GM18499 (cell line): ENCODE measurements around the gene FCHSD2.
"Not testable (repeated sequence)": the region's sequence is repeated elsewhere in the genome, so short reads cannot be mapped to it uniquely, and the experiment has no call there.

Source experiments
- ATAC-seq: cut with Tn5 transposase; IDR thresholded peaks from one replicate; pipeline ENCODE4 v1.9.1; 2021; ENCODE audit warnings: moderate number of reproducible peaks; ENCODE audit not compliant: insufficient read depth, unreplicated experiment

The FCHSD2 gene

DNA sequence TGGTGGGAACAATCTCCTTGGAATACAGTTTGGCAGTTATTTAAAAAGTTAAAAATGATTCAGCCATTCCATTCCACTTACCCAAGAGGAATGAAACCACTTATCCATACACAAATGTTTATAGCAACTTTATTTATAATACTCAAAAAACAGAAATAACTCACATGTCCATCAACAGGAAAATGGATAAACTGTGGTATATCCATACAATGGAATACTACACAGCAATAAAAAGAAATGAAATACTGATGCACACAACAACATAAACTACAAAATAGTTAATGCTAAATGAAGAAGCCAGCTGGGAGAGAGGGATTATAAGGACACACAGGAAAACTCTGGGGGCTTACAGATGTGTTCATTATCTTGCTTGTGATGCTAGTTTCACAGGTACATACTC lies 64.7 kb downstream of the FCHSD2 start:
- no peak for ATAC-seq

DNA sequence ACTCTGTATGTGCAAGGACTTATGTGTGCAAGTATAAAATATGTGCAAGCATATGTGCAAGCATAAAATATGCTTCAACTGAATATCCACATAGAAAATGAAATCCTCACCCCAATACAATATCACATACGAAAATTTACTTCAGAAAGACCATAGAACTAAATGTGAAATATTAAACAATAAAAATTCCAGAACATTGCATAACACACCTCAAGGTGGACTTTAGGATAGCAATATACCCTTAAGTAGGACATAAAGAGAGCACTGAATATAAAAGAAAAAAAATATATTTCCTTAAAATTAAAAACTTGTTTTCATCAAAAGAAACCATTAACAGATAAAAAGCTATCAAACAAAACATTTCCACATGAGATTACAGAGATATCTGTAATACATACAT lies 67.8 kb downstream of the FCHSD2 start:
- no peak for ATAC-seq

- ATAC-seq, result no peak
These were observed 69.1 kb downstream of the FCHSD2 start for GRCh38 chr11:73072935-73073481.

DNA sequence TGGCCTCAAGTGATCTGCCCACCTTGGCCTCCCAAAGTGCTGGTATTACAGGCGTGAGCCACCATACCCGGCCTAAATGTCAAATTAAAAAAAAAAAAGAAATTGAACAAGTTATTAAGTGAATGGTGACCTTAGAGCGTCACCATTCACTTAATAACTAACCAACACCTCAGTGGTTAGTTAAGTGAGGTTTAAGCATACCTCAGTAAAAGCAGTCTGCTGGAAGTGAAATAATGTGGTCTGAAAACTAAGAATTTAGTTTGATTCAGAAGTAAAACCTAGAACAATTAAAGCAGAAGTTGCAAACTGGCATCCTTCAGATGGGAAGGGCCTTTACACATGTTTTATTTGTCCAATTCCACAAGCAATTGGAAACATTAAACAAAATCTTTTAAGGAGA lies 71.5 kb downstream of the FCHSD2 start:
- ATAC-seq, result no peak

DNA sequence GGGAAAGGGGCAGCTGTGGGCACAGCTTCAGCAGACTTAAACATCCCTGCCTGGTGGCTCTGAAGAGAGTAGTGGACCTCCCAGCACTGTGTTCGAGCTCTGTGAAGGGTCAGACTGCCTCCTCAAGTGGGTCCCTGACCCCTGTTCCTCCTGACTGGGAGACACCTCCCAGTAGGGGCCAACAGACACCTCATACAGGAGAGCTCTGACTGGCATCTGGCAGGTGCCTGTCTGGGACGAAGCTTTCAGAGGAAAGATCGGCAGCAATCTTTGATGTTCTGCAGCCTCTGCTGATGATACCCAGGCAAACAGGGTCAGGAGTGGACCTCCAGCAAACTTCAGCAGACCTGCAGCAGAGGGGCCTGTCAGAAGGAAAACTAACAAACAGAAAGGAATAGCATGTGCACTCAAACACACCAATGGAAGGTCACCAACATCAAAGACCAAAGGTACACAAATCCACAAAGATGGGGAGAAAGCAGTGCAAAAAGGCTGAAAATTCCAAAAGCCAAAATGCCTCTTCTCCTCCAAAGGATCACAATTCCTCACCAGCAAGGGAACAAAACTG lies 80.2 kb downstream of the FCHSD2 start:
- ATAC-seq, result not testable (repeated sequence)

GRCh38 chr11:73061434-73061833 lies 80.7 kb downstream of the FCHSD2 start:
- not testable (repeated sequence) for ATAC-seq

- ATAC-seq, result no peak
These were observed 82.2 kb downstream of the FCHSD2 start for GRCh38 chr11:73059915-73060314.

DNA sequence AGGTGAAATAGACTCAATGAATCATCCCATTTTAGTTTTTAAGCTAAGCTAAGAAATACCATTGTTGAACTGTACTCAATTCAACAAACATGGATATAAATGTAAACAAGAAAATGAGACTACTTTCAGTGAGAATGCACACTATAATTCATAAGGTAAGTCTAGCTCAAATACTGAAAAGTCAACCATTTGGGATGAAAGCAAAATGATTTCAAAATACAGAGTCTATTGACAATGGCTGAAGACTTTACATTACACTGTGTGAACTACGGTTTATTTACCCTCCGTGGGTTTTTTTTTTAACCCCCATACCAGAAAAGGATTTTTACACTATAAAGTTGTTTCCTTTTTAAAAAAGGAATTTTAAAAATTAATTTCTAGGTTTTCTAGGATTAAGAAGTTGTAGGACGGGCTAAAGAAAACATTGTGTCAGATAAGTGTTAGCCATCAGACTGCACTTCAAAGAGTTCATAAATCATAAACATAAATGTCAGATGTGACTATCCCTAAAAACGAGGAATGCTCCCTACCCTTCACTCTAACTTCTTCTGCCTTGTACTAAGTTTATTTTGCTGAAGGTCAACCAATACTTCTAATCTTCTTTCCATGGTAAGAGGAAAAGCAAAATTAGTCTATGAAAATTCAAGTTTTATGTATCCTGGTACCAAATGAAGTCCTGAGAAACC lies 83.0 kb downstream of the FCHSD2 start:
- no peak for ATAC-seq

GRCh38 chr11:73055655-73056354 lies 86.3 kb downstream of the FCHSD2 start:
- ATAC-seq, result no peak

GRCh38 chr11:73055002-73055401 lies 87.1 kb downstream of the FCHSD2 start:
- no peak for ATAC-seq

- no peak for ATAC-seq
These were observed 88.2 kb downstream of the FCHSD2 start for GRCh38 chr11:73053964-73054363.

- ATAC-seq, result no peak
These were observed 93.7 kb downstream of the FCHSD2 start for GRCh38 chr11:73048446-73048845.

GRCh38 chr11:73047773-73048371 lies 94.2 kb downstream of the FCHSD2 start:
- peak; percentile 57 for ATAC-seq

- no peak for ATAC-seq
These were observed 102.1 kb downstream of the FCHSD2 start for GRCh38 chr11:73040046-73040445.

DNA sequence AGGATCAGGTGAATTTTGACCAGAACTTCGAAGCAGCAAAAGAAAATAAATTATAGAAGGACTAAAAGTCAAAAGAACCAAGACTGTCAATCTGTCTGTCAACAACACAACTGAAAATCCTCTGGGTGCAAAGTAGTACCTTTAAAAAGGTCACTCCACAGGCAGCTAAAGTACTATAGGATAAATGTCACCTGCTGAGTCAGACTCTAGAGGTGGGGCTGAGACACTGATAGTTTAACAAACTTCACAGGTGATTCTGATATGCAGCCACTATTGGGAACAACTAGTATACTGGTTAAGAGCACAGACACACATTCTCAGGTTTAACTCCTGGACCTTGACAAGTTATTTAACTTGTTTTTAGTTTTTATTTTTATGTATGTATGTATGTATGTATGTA lies 107.3 kb downstream of the FCHSD2 start:
- ATAC-seq, result no peak

GRCh38 chr11:73034331-73034730 lies 107.8 kb downstream of the FCHSD2 start:
- ATAC-seq, result no peak

GRCh38 chr11:73030130-73030529 lies 112.0 kb downstream of the FCHSD2 start:
- ATAC-seq, result no peak

DNA sequence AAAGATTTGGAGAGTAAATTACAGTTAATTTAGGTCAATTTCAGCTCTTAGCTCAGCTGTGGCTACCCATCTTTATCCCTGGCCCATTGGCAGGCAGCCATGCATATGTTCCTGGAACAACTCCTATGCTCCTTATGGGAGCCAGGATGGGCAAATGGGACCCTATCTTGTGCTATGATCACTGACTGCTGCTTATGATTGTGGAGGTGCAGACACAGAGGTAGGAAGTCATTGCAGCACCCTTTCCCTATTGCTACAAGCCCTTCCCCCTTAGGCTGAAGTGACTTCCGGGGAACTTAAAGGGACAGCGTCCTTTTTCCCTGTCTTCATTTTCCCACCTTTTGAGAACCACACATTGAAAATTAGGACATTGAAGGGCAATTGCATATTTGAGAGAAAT lies 112.7 kb downstream of the FCHSD2 start:
- no peak for ATAC-seq

GRCh38 chr11:73028611-73029010 lies 113.5 kb downstream of the FCHSD2 start:
- no peak for ATAC-seq

DNA sequence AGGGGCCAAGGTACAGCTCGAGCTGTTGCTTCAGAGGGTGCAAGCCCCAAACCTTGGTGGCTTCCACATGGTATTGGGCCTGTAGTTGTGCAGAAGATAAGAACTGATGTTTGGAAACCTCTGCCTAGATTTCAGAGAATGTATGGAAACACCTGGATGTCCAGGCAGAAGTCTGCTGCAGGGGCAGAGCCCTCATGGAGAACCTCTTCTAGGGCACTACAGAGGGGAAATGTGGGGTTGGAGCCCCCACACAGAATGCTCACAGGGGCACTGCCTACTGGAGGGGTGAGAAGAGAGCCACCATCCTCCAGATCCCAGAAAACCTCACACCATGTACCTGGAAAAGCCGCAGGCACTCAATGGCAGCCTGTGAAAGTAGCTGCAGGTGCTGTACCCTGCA lies 114.3 kb downstream of the FCHSD2 start:
- ATAC-seq, result not testable (repeated sequence)

- no peak for ATAC-seq
These were observed 117.5 kb downstream of the FCHSD2 start for GRCh38 chr11:73024639-73025038.
